OCI-LY3 (cell line): Measurements from ENCODE around the gene WWOX.
A peak's percentile ranks its signal among the peaks of the same experiment; 100 is the strongest.

ENCODE experiments used
- H2AFZ ChIP-seq: fragments of 200-600, 300-600 bp; shearing (Covaris generic); 2 replicates; pipeline ENCODE4 v1.6.0; 2014; ENCODE audit warnings: antibody characterized with exemption, low read depth, low read length
- H3K27ac ChIP-seq: fragments of 200-600, 300-600 bp; sonication (generic); 2 replicates; pipeline ENCODE4 v1.5.1; 2014; ENCODE audit warnings: mild to moderate bottlenecking, low read length, moderate library complexity, mixed read lengths
- H3K27me3 ChIP-seq: fragments of 200-600, 300-600 bp; sonication (generic); 2 replicates; pipeline ENCODE4 v1.6.1; 2014; ENCODE audit warnings: low read depth, low read length, mixed read lengths
- H3K36me3 ChIP-seq: fragments of 200-600, 300-600 bp; sonication (generic); replicated peaks from 2 replicates; pipeline ENCODE3; 2014; ENCODE audit warnings: low read depth, low read length, mixed read lengths
- H3K4me1 ChIP-seq: fragments of 300-600, 200-600 bp; sonication (generic); 2 replicates; pipeline ENCODE4 v1.6.1; 2014; ENCODE audit warnings: low read length, mixed read lengths
- H3K4me2 ChIP-seq: fragments of 200-600, 300-600 bp; sonication (generic); 2 replicates; pipeline ENCODE4 v1.6.1; 2014; ENCODE audit warnings: low read length, mixed read lengths
- H3K4me3 ChIP-seq: fragments of 300-600, 200-600 bp; sonication (generic); 2 replicates; pipeline ENCODE4 v1.5.1; 2014; ENCODE audit warnings: antibody characterized with exemption, mild to moderate bottlenecking, low read length, moderate library complexity
- H3K79me2 ChIP-seq: fragments of 300-600, 200-600 bp; shearing (Covaris generic); 2 replicates; pipeline ENCODE4 v1.6.1; 2014; ENCODE audit warnings: mild to moderate bottlenecking, low read length, mixed read lengths
- H3K9ac ChIP-seq: fragments of 300-600, 200-600 bp; shearing (Covaris generic); 2 replicates; pipeline ENCODE4 v1.6.0; 2014; ENCODE audit warnings: mild to moderate bottlenecking, low read length, moderate library complexity
- H3K9me3 ChIP-seq: fragments of 200-600, 300-600 bp; shearing (Covaris generic); 2 replicates; pipeline ENCODE4 v1.6.1; 2014; ENCODE audit warnings: low read length, mixed read lengths; ENCODE audit not compliant: insufficient read depth
- H4K20me1 ChIP-seq: fragments of 200-600, 300-600 bp; sonication (generic); 2 replicates; pipeline ENCODE4 v1.6.1; 2016; ENCODE audit warnings: low read length, mixed read lengths; ENCODE audit not compliant: insufficient read depth
- CTCF ChIP-seq: fragments of 200-600, 300-600 bp; sonication (generic); IDR thresholded peaks from 2 replicates; pipeline ENCODE4 v1.5.1; 2014; ENCODE audit warnings: antibody characterized with exemption, low read length, low read depth
- EZH2phosphoT487 ChIP-seq: fragments of 200-600 bp; shearing (Covaris generic); IDR thresholded peaks from 2 replicates; pipeline ENCODE4 v1.6.1; 2018; ENCODE audit warnings: antibody characterized with exemption, mixed run types, low read depth

WWOX gene

GRCh38 chr16:78094166-78094565 is 5.3 kb upstream of the WWOX start:
- Histone ChIP-seq H4K20me1 (no peaks in the 10 kb centered on the region), H3K4me2 (no peak overlapping the region), H3K36me3 (no peaks in the 10 kb centered on the region), H3K27me3 (peaks cover 25% of the 10 kb centered on the region), H3K9me3 (no peaks in the 10 kb centered on the region), H3K4me1 (peaks cover 16% of the 10 kb centered on the region), H3K79me2 (no peaks in the 10 kb centered on the region), H3K27ac (no peak overlapping the region), H3K4me3 (no peak overlapping the region), H3K9ac (no peak overlapping the region), H2AFZ (no peak overlapping the region)
- TF ChIP-seq EZH2phosphoT487, result no peak
- TF ChIP-seq CTCF, result peak; percentile 52

DNA sequence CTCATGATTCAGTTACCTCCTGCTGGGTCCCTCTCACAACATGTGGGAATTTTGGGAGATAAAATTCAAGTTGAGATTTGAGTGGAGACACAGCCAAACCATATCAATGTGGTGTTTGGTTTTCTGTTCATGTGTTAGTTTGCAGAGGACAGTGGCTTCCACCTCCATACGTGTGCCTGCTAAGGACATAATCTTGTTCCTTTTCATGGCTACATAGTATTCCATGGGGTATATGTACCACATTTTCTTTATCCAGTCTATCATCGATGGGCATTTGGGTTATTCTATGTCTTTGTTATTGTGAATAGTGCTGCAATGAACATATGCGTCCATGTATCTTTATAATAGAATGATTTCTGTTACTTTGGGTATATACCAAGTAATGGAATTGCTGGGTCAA is 4.5 kb upstream of the WWOX start:
- Histone ChIP-seq H3K4me3 (no peak overlapping the region), H3K27me3 (peaks cover 25% of the 10 kb centered on the region), H4K20me1 (no peaks in the 10 kb centered on the region), H3K4me2 (no peak overlapping the region), H3K9ac (no peak overlapping the region), H3K79me2 (peaks cover under 1% of the 10 kb centered on the region; the same call in 1 of the 2 replicates), H3K36me3 (no peaks in the 10 kb centered on the region), H2AFZ (no peak overlapping the region), H3K9me3 (no peaks in the 10 kb centered on the region), H3K27ac (no peak overlapping the region), H3K4me1 (peaks cover 16% of the 10 kb centered on the region)
- TF ChIP-seq CTCF (no peak), EZH2phosphoT487 (no peak)

DNA sequence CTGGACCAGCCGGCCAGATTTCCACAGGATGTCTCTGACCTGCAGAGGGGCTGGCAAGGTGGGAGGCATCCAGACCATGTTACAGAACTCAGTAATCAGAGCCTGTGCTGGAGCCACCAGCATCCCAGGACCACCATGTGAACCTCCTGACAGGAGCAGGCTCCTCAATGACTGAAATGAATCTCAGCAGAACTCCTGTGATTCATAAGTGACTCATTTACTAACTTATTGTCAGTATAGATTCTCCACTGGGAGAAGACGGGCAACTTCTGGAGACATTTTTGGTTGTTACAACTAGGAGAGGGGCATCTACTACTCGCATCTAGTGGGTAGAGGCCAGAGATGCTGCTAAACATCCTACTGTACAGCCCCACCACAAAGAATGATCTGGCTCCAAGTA is 3.1 kb upstream of the WWOX start:
- TF ChIP-seq CTCF (no peak), EZH2phosphoT487 (no peak)
- Histone ChIP-seq H3K27me3 (peaks cover 25% of the 10 kb centered on the region), H3K4me3 (no peak overlapping the region), H2AFZ (no peak overlapping the region), H3K79me2 (peaks cover 9% of the 10 kb centered on the region), H3K27ac (no peak overlapping the region), H3K36me3 (no peaks in the 10 kb centered on the region), H3K9ac (no peak overlapping the region), H4K20me1 (no peaks in the 10 kb centered on the region), H3K9me3 (no peaks in the 10 kb centered on the region), H3K4me1 (peaks cover 22% of the 10 kb centered on the region), H3K4me2 (no peak overlapping the region)

GRCh38 chr16:78097548-78097947 is 1.9 kb upstream of the WWOX start:
- Histone ChIP-seq H4K20me1 (no peaks in the 10 kb centered on the region), H3K4me2 (peak overlapping the region; percentile 82; the same call in 1 of the 2 replicates), H3K4me3 (no peak overlapping the region), H2AFZ (no peak overlapping the region), H3K4me1 (peaks cover 22% of the 10 kb centered on the region), H3K27me3 (peaks cover 23% of the 10 kb centered on the region), H3K9ac (no peak overlapping the region), H3K36me3 (no peaks in the 10 kb centered on the region), H3K79me2 (peaks cover 9% of the 10 kb centered on the region), H3K9me3 (no peaks in the 10 kb centered on the region), H3K27ac (no peak overlapping the region)
- TF ChIP-seq CTCF, result no peak
- TF ChIP-seq EZH2phosphoT487, result no peak
